MM.1S (cell line): ENCODE measurements around the gene LSAMP.

ENCODE experiments used
- DNase-seq: peaks from one replicate; pipeline ENCODE4 v3.0.0-alpha.2; 2015
- H2AFZ ChIP-seq: fragments of 300-600 bp; sonication (generic); 2 replicates; pipeline ENCODE4 v1.6.0; 2016; ENCODE audit warnings: antibody characterized with exemption, low read length
- H3F3A ChIP-seq: fragments of 300-600 bp; sonication (generic); 2 replicates; pipeline ENCODE4 v1.6.1; 2016; ENCODE audit warnings: mild to moderate bottlenecking, antibody characterized with exemption, low read length, moderate library complexity, mixed read lengths; ENCODE audit not compliant: insufficient read depth
- H3K27ac ChIP-seq: fragments of 300-600 bp; sonication (generic); 2 replicates; pipeline ENCODE4 v1.5.1; 2016; ENCODE audit warnings: mild to moderate bottlenecking, low read length
- H3K27me3 ChIP-seq: fragments of 300-600 bp; sonication (generic); replicated peaks from 2 replicates; pipeline ENCODE4 v1.6.0; 2016; ENCODE audit warnings: low read length; ENCODE audit not compliant: insufficient read depth
- H3K36me3 ChIP-seq: fragments of 300-600 bp; sonication (generic); replicated peaks from 2 replicates; pipeline ENCODE4 v1.6.1; 2016; ENCODE audit warnings: mild to moderate bottlenecking, low read length, mixed read lengths; ENCODE audit not compliant: insufficient read depth
- H3K4me1 ChIP-seq: fragments of 300-600 bp; sonication (generic); 2 replicates; pipeline ENCODE4 v1.6.1; 2016; ENCODE audit warnings: low read length, mixed read lengths
- H3K4me2 ChIP-seq: fragments of 300-600 bp; sonication (generic); 2 replicates; pipeline ENCODE4 v1.6.0; 2016; ENCODE audit warnings: low read depth, low read length
- H3K4me3 ChIP-seq: fragments of 300-600 bp; sonication (generic); 2 replicates; pipeline ENCODE4 v1.5.1; 2016; ENCODE audit warnings: low read length, mixed read lengths
- H3K79me2 ChIP-seq: fragments of 300-600 bp; sonication (generic); 2 replicates; pipeline ENCODE4 v1.6.1; 2016; ENCODE audit warnings: mixed run types, low read length, mixed read lengths
- H3K9ac ChIP-seq: fragments of 300-600 bp; sonication (generic); 2 replicates; pipeline ENCODE4 v1.6.1; 2016; ENCODE audit warnings: low read length, mixed read lengths
- H3K9me2 ChIP-seq: fragments of 300-600 bp; sonication (generic); replicated peaks from 2 replicates; pipeline ENCODE4 v1.6.1; 2016; ENCODE audit warnings: mild to moderate bottlenecking, low read length, mixed read lengths; ENCODE audit not compliant: insufficient read depth
- H3K9me3 ChIP-seq: fragments of 300-600 bp; sonication (generic); replicated peaks from 2 replicates; pipeline ENCODE4 v1.6.1; 2016; ENCODE audit warnings: mild to moderate bottlenecking, low read length, mixed read lengths; ENCODE audit not compliant: insufficient read depth
- H4K20me1 ChIP-seq: fragments of 300-600 bp; sonication (generic); 2 replicates; pipeline ENCODE4 v1.6.1; 2016; ENCODE audit warnings: mild to moderate bottlenecking, low read length, moderate library complexity, mixed read lengths; ENCODE audit not compliant: insufficient read depth
- CTCF ChIP-seq: fragments of 300-600 bp; sonication (generic); IDR thresholded peaks from 2 replicates; pipeline ENCODE4 v1.5.1; 2016; ENCODE audit warnings: antibody characterized with exemption, low read length, mixed read lengths
- EZH2 ChIP-seq: fragments of 300-600 bp; sonication (generic); optimal IDR thresholded peaks from 2 replicates; pipeline ENCODE3; 2017; ENCODE audit warnings: low read depth, mild to moderate bottlenecking, antibody characterized with exemption, low read length, mixed read lengths
- EZH2phosphoT487 ChIP-seq: fragments of 300-600 bp; sonication (generic); IDR thresholded peaks from 2 replicates; pipeline ENCODE4 v1.6.1; 2018; ENCODE audit warnings: antibody characterized with exemption, low read length

LSAMP gene

GRCh38 chr3:116476691-116477090, 31.4 kb upstream of the LSAMP start:
- no peaks in the 10 kb centered on the region for H3K9me2 ChIP-seq
- H4K20me1 ChIP-seq: no peaks in the 10 kb centered on the region
- H3K79me2 ChIP-seq: no peaks in the 10 kb centered on the region
- H3K27me3 ChIP-seq: no peaks in the 10 kb centered on the region
- no peaks in the 10 kb centered on the region for H3K4me1 ChIP-seq
- no peak for TF ChIP-seq CTCF
- TF ChIP-seq EZH2phosphoT487: no peak
- no peak for TF ChIP-seq EZH2
- no peak overlapping the region for H3K27ac ChIP-seq
- no peaks in the 10 kb centered on the region for H3F3A ChIP-seq
- H2AFZ ChIP-seq: no peak overlapping the region
- H3K4me3 ChIP-seq: no peak overlapping the region
- H3K9me3 ChIP-seq: no peaks in the 10 kb centered on the region
- no peaks in the 10 kb centered on the region for H3K36me3 ChIP-seq
- no peak overlapping the region for H3K9ac ChIP-seq
- no peak overlapping the region for H3K4me2 ChIP-seq
- no peak for DNase-seq

GRCh38 chr3:116474801-116475200, 29.5 kb upstream of the LSAMP start:
- H3K36me3 ChIP-seq: no peaks in the 10 kb centered on the region
- H3K4me3 ChIP-seq: no peak overlapping the region
- H3K27me3 ChIP-seq: no peaks in the 10 kb centered on the region
- no peaks in the 10 kb centered on the region for H4K20me1 ChIP-seq
- no peaks in the 10 kb centered on the region for H3K9me2 ChIP-seq
- no peaks in the 10 kb centered on the region for H3K9me3 ChIP-seq
- H2AFZ ChIP-seq: no peak overlapping the region
- no peaks in the 10 kb centered on the region for H3K79me2 ChIP-seq
- no peaks in the 10 kb centered on the region for H3K4me1 ChIP-seq
- no peak overlapping the region for H3K4me2 ChIP-seq
- TF ChIP-seq EZH2 (no peak), EZH2phosphoT487 (no peak), CTCF (no peak)
- no peak overlapping the region for H3K9ac ChIP-seq
- DNase-seq: no peak
- H3K27ac ChIP-seq: no peak overlapping the region
- H3F3A ChIP-seq: no peaks in the 10 kb centered on the region

- Histone ChIP-seq H3K4me1 (no peaks in the 10 kb centered on the region), H3K79me2 (no peaks in the 10 kb centered on the region), H3K4me3 (no peak overlapping the region), H3K27ac (no peak overlapping the region), H3K27me3 (no peaks in the 10 kb centered on the region), H3K9me2 (no peaks in the 10 kb centered on the region), H2AFZ (no peak overlapping the region), H3K9ac (no peak overlapping the region), H4K20me1 (no peaks in the 10 kb centered on the region), H3K9me3 (no peaks in the 10 kb centered on the region), H3K4me2 (no peak overlapping the region), H3K36me3 (no peaks in the 10 kb centered on the region), H3F3A (no peaks in the 10 kb centered on the region)
- TF ChIP-seq EZH2: no peak
- TF ChIP-seq EZH2phosphoT487: no peak
- TF ChIP-seq CTCF: no peak
- no peak for DNase-seq
Observed at GRCh38 chr3:116474032-116474780, 28.9 kb upstream of the LSAMP start.
